Measurements from ENCODE around the gene ZNF174. TPM values are rescaled to one million over a fixed set of nuclear protein-coding genes. Genes with fewer than 3 reads are reported as not detected.

ZNF174 gene
- total RNA-seq, 1 donor from 2014 or later: 9.2 TPM

GRCh38 chr16:3434373-3434772, 33.4 kb downstream of the ZNF174 start:
- intact Hi-C loops (cut with DNase I): no loop called here
- DNase-seq (ENCODE audit: low spot score): no peak

GRCh38 chr16:3439637-3440036, 38.6 kb downstream of the ZNF174 start:
- intact Hi-C loops (cut with DNase I): no loop called here
- no peak for DNase-seq (ENCODE audit: low spot score)

GRCh38 chr16:3443108-3444031, 42.4 kb downstream of the ZNF174 start, which contains the start of the genes NAA60 and ZNF597:
TSS of gene NAA60 (plus strand) at chr16:3443680. CDS start at chr16:3476228, 32,548 bp downstream.
TSS of gene ZNF597 (minus strand) at chr16:3443504. CDS start at chr16:3443153, 351 bp downstream.
- intact Hi-C loops (cut with DNase I): no loop called here
- DNase-seq (ENCODE audit: low spot score): peak; percentile 94

GRCh38 chr16:3444032-3444388, 43.0 kb downstream of the ZNF174 start:
- DNase-seq (ENCODE audit: low spot score): no peak
- intact Hi-C loops (cut with DNase I): no loop called here

- no peak for DNase-seq (ENCODE audit: low spot score)
- intact Hi-C loops (cut with DNase I): no loop called here
Measured at GRCh38 chr16:3454093-3454492, 53.1 kb downstream of the ZNF174 start.

GRCh38 chr16:3454631-3455147, 53.7 kb downstream of the ZNF174 start:
- intact Hi-C loops (cut with DNase I): loop anchor here (5.0 kb wide), 2 partner anchors 48 to 172 kb away; partner anchors contain the start of genes CLUAP1 and ZNF263
- DNase-seq (ENCODE audit: low spot score): no peak

GRCh38 chr16:3457434-3458252, 56.6 kb downstream of the ZNF174 start:
- intact Hi-C loops (cut with DNase I): loop anchor here (2.0 to 5.0 kb wide), 3 partner anchors 45 to 175 kb away; partner anchors contain the start of genes CLUAP1, ZNF174, ZNF263 and ZSCAN32
- peak; percentile 95 for DNase-seq (ENCODE audit: low spot score)

- intact Hi-C loops (cut with DNase I): loop anchor here (5.0 kb wide), 2 partner anchors 44 to 176 kb away; partner anchors contain the start of genes CLUAP1 and ZNF263
- DNase-seq (ENCODE audit: low spot score): no peak
Measured at GRCh38 chr16:3458278-3458851, 57.4 kb downstream of the ZNF174 start.

- intact Hi-C loops (cut with DNase I): loop anchor here (5.0 kb wide), 2 partner anchors 43 to 177 kb away; partner anchors contain the start of genes CLUAP1 and ZNF263
- no peak for DNase-seq (ENCODE audit: low spot score)
Measured at GRCh38 chr16:3458852-3459361, 57.9 kb downstream of the ZNF174 start.

Other genes starting within 250 kb of the ZNF174 start
- not detected for gene OR1F1, start 213.0 kb upstream of the ZNF174 start, total RNA-seq
- 5.3 TPM for gene ZNF200, start 166.1 kb upstream of the ZNF174 start, total RNA-seq
- 1.00 TPM for gene MEFV, start 144.6 kb upstream of the ZNF174 start, total RNA-seq
- 11.3 TPM for gene ZNF263, start 117.7 kb upstream of the ZNF174 start, total RNA-seq
- 8.2 TPM for gene TIGD7, start 95.8 kb upstream of the ZNF174 start, total RNA-seq
- 21.3 TPM for gene ZNF75A, start 95.7 kb upstream of the ZNF174 start, total RNA-seq
- not detected for gene OR2C1, start 45.3 kb upstream of the ZNF174 start, total RNA-seq
- 7.2 TPM for gene ZSCAN32, start 211 bp upstream of the ZNF174 start, total RNA-seq
- 1.8 TPM for gene ZNF597, start 42.3 kb downstream of the ZNF174 start, total RNA-seq
- 25.5 TPM for gene NAA60, start 42.5 kb downstream of the ZNF174 start, total RNA-seq
- gene C16orf90, start 94.3 kb downstream of the ZNF174 start, total RNA-seq: not detected
- gene CLUAP1, start 99.8 kb downstream of the ZNF174 start, total RNA-seq: 15.3 TPM
- 0.67 TPM for gene NLRC3, start 176.2 kb downstream of the ZNF174 start, total RNA-seq
- 2.7 TPM for gene SLX4, start 210.4 kb downstream of the ZNF174 start, total RNA-seq

All from cardiac septum (tissue), 1 donor.